K562 (cell line): ENCODE measurements around the gene CTDNEP1. TPM values are rescaled to one million over a fixed set of nuclear protein-coding genes. Genes with fewer than 3 reads are reported as not detected.

Source experiments
- ARHGAP35 ChIP-seq: fragments of 450-650 bp; IDR thresholded peaks from 2 replicates; pipeline ENCODE4 v1.6.1; 2018; ENCODE audit not compliant: partially characterized antibody
- CBFA2T2 ChIP-seq: fragments of 450-650 bp; conservative IDR thresholded peaks from 2 replicates; pipeline ENCODE4 v1.6.1; 2017; ENCODE audit warnings: mild to moderate bottlenecking
- CBX2 ChIP-seq: fragments of 200-600 bp; sonication (generic); IDR thresholded peaks from one replicate; pipeline ENCODE4 v1.6.1; 2012; ENCODE audit warnings: mild to moderate bottlenecking, low read length, inconsistent platforms; ENCODE audit not compliant: insufficient read depth, poor library complexity, severe bottlenecking
- DACH1 ChIP-seq: fragments of 450-650 bp; IDR thresholded peaks from 2 replicates; pipeline ENCODE4 v1.6.1; 2018; ENCODE audit not compliant: partially characterized antibody
- E2F4 ChIP-seq: sonication (generic); formaldehyde crosslinking; IDR thresholded peaks from 2 replicates; pipeline ENCODE4 v1.8.0; 2022; ENCODE audit warnings: mild to moderate bottlenecking, low read depth, missing genetic modification reagents
- ELF1 ChIP-seq: fragments of 200-800 bp; sonication (Bioruptor generic); IDR thresholded peaks from 2 replicates; pipeline ENCODE4 v1.6.1; 2016; ENCODE audit warnings: missing genetic modification characterization, missing compliant biosample characterization
- HNRNPL ChIP-seq: fragments of 200-400 bp; formaldehyde crosslinking; IDR thresholded peaks from 2 replicates; pipeline ENCODE4 v1.6.1; 2017; ENCODE audit warnings: low read depth, mild to moderate bottlenecking, low read length
- HOMEZ ChIP-seq: fragments of 250-450 bp; sonication (Bioruptor Pico); IDR thresholded peaks from 2 replicates; pipeline ENCODE4 v1.4.0; 2020; ENCODE audit warnings: mild to moderate bottlenecking, moderate library complexity
- NCOA1 ChIP-seq: fragments of 450-650 bp; IDR thresholded peaks from 2 replicates; pipeline ENCODE4 v1.6.1; 2016; ENCODE audit warnings: low read depth
- NFIC ChIP-seq: fragments of 450-650 bp; IDR thresholded peaks from 2 replicates; pipeline ENCODE4 v1.6.1; 2017; ENCODE audit warnings: mild to moderate bottlenecking, inconsistent platforms
- NFRKB ChIP-seq: fragments of 450-650 bp; IDR thresholded peaks from 2 replicates; pipeline ENCODE4 v1.6.1; 2016; ENCODE audit warnings: low read depth
- NFYB ChIP-seq: IDR thresholded peaks from 2 replicates; pipeline ENCODE4 v1.6.1; 2011; ENCODE audit warnings: mild to moderate bottlenecking, moderate library complexity; ENCODE audit not compliant: insufficient read length; ENCODE audit errors: extremely low read depth
- PCBP1 ChIP-seq: fragments of 200-400 bp; formaldehyde crosslinking; IDR thresholded peaks from 2 replicates; pipeline ENCODE4 v1.6.1; 2018; ENCODE audit warnings: mild to moderate bottlenecking, low read depth, low read length; ENCODE audit not compliant: poor library complexity, severe bottlenecking
- RAD21 ChIP-seq, 2 experiments: fragments of 250-450 bp in 1 of 2; fragments of 450-650 bp in 1 of 2; sonication (Bioruptor Pico) in 1 of 2; formaldehyde crosslinking in 1 of 2; IDR thresholded peaks in 1 of 2; conservative IDR thresholded peaks in 1 of 2; 2 replicates each; pipeline versions ENCODE4 v1.4.0 to v1.8.0; 2020 to 2022; ENCODE audit warnings: mild to moderate bottlenecking in 2 of 2, moderate library complexity in 1 of 2
- ZNF134 ChIP-seq: fragments of 250-450 bp; sonication (Bioruptor Pico); conservative IDR thresholded peaks from 2 replicates; pipeline ENCODE4 v1.4.0; 2020
- ZNF197 ChIP-seq: fragments of 200-800 bp; sonication (Bioruptor generic); IDR thresholded peaks from 2 replicates; pipeline ENCODE4 v1.6.1; 2016; ENCODE audit warnings: low read depth, missing genetic modification characterization, missing compliant biosample characterization
- ZNF224 ChIP-seq: sonication (generic); formaldehyde crosslinking; IDR thresholded peaks from 2 replicates; pipeline ENCODE4 v1.8.0; 2022; ENCODE audit warnings: mild to moderate bottlenecking, missing genetic modification reagents
- ZNF23 ChIP-seq: fragments of 250-450 bp; sonication (Bioruptor Pico); IDR thresholded peaks from 2 replicates; pipeline ENCODE4 v1.4.0; 2020; ENCODE audit warnings: mild to moderate bottlenecking
- polyA plus RNA-seq, 8 experiments: library from polyadenylated mRNA; depleted of rRNA in 4 of 8; stranded (reverse) in 5 of 8; unstranded in 3 of 8; fragments of >200 nt; fragmentation: Nextera tagmentation in 2 of 8; fragmentation: Illumina TruSeq in 1 of 8; extraction: Ambion mirVana in 2 of 8; extraction: Trizol in 1 of 8; gene quantifications; 2 replicates each; pipeline versions ENCODE4 v1.2.1 to v1.2.3, GENCODE V29; 2011 to 2014; ENCODE audit warnings: inconsistent platforms in 1 of 8, missing spikeins in 1 of 8
- total RNA-seq, 7 experiments: library from RNA; depleted of rRNA in 6 of 7; stranded (reverse); fragments of >200 nt in 6 of 7; fragmentation: Illumina TruSeq in 2 of 7; extraction: Trizol in 2 of 7; gene quantifications; 2 replicates each; pipeline versions ENCODE4 v1.2.1 to v1.2.3, GENCODE V29; 2011 to 2021; ENCODE audit warnings: low replicate concordance in 1 of 7
- TF ChIP-seq, protein P1 (sequence below): sonication (generic); formaldehyde crosslinking; IDR thresholded peaks from 2 replicates; pipeline ENCODE4 v1.8.1; 2023; ENCODE audit warnings: mild to moderate bottlenecking, missing genetic modification reagents
- TF ChIP-seq, protein P2 (sequence below): sonication (generic); formaldehyde crosslinking; IDR thresholded peaks from 2 replicates; pipeline ENCODE4 v1.8.1; 2023; ENCODE audit warnings: missing genetic modification reagents, mild to moderate bottlenecking, borderline replicate concordance

CTDNEP1 gene
- total and polyA plus RNA-seq, 9 of the 15 experiments (the other 6 are each of a cell fraction or from before 2014, with no cell fraction given): 10.7 to 150 (median 28.5) TPM

DNA sequence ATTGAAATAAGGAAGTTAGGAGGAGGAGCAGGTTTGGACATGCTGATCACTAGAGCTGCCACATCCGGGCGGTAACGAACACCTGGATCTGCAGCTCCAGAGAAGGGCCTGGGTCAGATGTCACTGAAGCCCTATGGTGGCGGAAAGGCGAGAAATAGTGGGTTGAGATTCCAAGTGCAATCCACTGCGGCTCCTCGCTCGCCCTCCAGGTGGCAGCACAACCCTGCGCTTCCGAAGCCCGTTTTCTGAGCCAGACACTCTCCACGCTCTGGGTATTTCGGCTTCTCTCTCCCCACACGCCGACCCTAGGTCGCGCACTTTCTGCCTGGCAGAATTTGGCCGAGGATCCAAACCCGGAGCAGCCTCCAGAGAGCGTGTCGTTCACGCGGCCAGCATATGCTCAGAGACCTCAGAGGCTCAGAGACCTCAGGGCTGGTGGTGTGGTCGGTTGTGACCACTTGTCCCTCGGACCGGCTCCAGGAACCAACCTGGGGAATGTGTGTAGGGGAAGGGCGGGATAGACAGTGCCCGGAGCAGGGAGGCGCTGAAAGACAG lies 29.1 kb upstream of the CTDNEP1 start (continued):
- TF ChIP-seq, protein P1, sequence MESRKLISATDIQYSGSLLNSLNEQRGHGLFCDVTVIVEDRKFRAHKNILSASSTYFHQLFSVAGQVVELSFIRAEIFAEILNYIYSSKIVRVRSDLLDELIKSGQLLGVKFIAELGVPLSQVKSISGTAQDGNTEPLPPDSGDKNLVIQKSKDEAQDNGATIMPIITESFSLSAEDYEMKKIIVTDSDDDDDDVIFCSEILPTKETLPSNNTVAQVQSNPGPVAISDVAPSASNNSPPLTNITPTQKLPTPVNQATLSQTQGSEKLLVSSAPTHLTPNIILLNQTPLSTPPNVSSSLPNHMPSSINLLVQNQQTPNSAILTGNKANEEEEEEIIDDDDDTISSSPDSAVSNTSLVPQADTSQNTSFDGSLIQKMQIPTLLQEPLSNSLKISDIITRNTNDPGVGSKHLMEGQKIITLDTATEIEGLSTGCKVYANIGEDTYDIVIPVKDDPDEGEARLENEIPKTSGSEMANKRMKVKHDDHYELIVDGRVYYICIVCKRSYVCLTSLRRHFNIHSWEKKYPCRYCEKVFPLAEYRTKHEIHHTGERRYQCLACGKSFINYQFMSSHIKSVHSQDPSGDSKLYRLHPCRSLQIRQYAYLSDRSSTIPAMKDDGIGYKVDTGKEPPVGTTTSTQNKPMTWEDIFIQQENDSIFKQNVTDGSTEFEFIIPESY (CRISPR knock-in tag): peak; percentile 25; the same call in 1 of the 2 replicates
- TF ChIP-seq HNRNPL (no peak), HOMEZ (CRISPR knock-in tag) (no peak), CBFA2T2 (no peak), NFRKB (no peak), ZNF134 (no peak), ZNF224 (CRISPR knock-in tag) (no peak), ARHGAP35 (no peak), NCOA1 (no peak), ZNF197 (CRISPR knock-in tag) (no peak), DACH1 (no peak), PCBP1 (no peak), NFYB (no peak), CBX2 (no peak), ZNF23 (CRISPR knock-in tag) (no peak), NFIC (peak; percentile 58), RAD21 (CRISPR knock-in tag; conservative IDR thresholded peaks at IDR 0.05 in 1 of 2, IDR thresholded peaks at IDR 0.05 in 1 of 2) (peak; percentile 87 to 94), ELF1 (tag) (no peak), E2F4 (no peak)
- TF ChIP-seq, protein P2, sequence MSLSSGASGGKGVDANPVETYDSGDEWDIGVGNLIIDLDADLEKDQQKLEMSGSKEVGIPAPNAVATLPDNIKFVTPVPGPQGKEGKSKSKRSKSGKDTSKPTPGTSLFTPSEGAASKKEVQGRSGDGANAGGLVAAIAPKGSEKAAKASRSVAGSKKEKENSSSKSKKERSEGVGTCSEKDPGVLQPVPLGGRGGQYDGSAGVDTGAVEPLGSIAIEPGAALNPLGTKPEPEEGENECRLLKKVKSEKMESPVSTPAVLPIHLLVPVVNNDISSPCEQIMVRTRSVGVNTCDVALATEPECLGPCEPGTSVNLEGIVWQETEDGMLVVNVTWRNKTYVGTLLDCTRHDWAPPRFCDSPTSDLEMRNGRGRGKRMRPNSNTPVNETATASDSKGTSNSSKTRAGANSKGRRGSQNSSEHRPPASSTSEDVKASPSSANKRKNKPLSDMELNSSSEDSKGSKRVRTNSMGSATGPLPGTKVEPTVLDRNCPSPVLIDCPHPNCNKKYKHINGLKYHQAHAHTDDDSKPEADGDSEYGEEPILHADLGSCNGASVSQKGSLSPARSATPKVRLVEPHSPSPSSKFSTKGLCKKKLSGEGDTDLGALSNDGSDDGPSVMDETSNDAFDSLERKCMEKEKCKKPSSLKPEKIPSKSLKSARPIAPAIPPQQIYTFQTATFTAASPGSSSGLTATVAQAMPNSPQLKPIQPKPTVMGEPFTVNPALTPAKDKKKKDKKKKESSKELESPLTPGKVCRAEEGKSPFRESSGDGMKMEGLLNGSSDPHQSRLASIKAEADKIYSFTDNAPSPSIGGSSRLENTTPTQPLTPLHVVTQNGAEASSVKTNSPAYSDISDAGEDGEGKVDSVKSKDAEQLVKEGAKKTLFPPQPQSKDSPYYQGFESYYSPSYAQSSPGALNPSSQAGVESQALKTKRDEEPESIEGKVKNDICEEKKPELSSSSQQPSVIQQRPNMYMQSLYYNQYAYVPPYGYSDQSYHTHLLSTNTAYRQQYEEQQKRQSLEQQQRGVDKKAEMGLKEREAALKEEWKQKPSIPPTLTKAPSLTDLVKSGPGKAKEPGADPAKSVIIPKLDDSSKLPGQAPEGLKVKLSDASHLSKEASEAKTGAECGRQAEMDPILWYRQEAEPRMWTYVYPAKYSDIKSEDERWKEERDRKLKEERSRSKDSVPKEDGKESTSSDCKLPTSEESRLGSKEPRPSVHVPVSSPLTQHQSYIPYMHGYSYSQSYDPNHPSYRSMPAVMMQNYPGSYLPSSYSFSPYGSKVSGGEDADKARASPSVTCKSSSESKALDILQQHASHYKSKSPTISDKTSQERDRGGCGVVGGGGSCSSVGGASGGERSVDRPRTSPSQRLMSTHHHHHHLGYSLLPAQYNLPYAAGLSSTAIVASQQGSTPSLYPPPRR (CRISPR knock-in tag): no peak
